Prostate gland (tissue), 2 donors: Measurements from ENCODE around the gene ABCC9.

Experiments
- POLR2A ChIP-seq: fragments of 450-650 bp; IDR thresholded peaks from one replicate; pipeline ENCODE4 v1.6.1; 2016; ENCODE audit warnings: antibody characterized with exemption, mild to moderate bottlenecking
- POLR2AphosphoS5 ChIP-seq: sonication (generic); formaldehyde crosslinking; IDR thresholded peaks from one replicate; pipeline ENCODE4 v1.6.1; 2017; ENCODE audit warnings: antibody characterized with exemption
- TF ChIP-seq, protein P1 (sequence below), 4 experiments: fragments of 200-600 bp in 2 of 4; fragments of 450-650 bp in 2 of 4; sonication (generic) in 2 of 4; IDR thresholded peaks; 1 replicate in 3 of 4; 2 replicates in 1 of 4; pipeline ENCODE4 v1.5.1; 2016 to 2019; ENCODE audit warnings: antibody characterized with exemption in 4 of 4, mild to moderate bottlenecking in 2 of 4, moderate library complexity in 2 of 4

DNA sequence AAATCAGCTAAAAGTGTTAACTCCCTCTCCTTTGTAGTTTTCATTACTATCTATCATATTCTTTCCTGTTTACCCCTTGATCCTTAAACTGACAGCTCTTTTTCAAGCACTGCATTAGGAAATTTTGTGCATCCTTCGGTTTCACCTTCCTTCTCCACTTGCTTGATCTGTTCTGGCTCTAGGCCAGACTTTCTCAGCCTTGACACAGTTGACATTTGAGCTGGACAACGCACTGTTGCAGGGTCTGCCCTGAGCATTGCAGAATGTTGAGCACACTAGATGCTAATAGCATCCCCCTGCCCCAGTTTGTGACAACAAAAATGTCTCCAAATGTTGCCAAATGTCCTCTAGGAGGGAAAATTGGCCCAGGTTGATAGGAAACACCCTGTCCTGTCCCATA lies 91.3 kb downstream of the ABCC9 start:
- TF ChIP-seq, protein P1, sequence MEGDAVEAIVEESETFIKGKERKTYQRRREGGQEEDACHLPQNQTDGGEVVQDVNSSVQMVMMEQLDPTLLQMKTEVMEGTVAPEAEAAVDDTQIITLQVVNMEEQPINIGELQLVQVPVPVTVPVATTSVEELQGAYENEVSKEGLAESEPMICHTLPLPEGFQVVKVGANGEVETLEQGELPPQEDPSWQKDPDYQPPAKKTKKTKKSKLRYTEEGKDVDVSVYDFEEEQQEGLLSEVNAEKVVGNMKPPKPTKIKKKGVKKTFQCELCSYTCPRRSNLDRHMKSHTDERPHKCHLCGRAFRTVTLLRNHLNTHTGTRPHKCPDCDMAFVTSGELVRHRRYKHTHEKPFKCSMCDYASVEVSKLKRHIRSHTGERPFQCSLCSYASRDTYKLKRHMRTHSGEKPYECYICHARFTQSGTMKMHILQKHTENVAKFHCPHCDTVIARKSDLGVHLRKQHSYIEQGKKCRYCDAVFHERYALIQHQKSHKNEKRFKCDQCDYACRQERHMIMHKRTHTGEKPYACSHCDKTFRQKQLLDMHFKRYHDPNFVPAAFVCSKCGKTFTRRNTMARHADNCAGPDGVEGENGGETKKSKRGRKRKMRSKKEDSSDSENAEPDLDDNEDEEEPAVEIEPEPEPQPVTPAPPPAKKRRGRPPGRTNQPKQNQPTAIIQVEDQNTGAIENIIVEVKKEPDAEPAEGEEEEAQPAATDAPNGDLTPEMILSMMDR (IDR thresholded peaks at IDR 0.05): no peak
- TF ChIP-seq POLR2AphosphoS5 (no peak), POLR2A (no peak)
